Measurements from ENCODE around the gene MFSD8. TPM values are rescaled to one million over a fixed set of nuclear protein-coding genes. Genes with fewer than 3 reads are reported as not detected.

MFSD8 gene
- total RNA-seq, 1 donor from 2014 or later = 23.7 TPM

Other genes with a start within 250 kb of the MFSD8 start
- not detected for gene SLC25A31, start 234.8 kb downstream of the MFSD8 start, total RNA-seq
- gene HSPA4L, start 182.9 kb downstream of the MFSD8 start, total RNA-seq = 13.1 TPM
- 2.3 TPM for gene PLK4, start 84.3 kb downstream of the MFSD8 start, total RNA-seq
- gene ABHD18, start 233 bp upstream of the MFSD8 start, total RNA-seq = 12.1 TPM
- gene LARP1B, start 96.1 kb upstream of the MFSD8 start, total RNA-seq = 23.0 TPM

Data from mucosa of gallbladder (tissue), 1 donor.